H9 (cell line): ENCODE data around the gene DHODH. TPM values are rescaled to one million over a fixed set of nuclear protein-coding genes. Genes with fewer than 3 reads are reported as not detected.

Experiments
- DNase-seq: peaks from one replicate; pipeline ENCODE4 v3.0.0-alpha.2; 2017
- H2AFZ ChIP-seq: one replicate; pipeline ENCODE4 v1.6.1; 2013; ENCODE audit warnings: mild to moderate bottlenecking, low read length, control low read depth, moderate library complexity
- H2AK5ac ChIP-seq: 2 replicates; pipeline ENCODE4 v1.6.1; 2013; ENCODE audit warnings: low read length, control low read depth, mixed read lengths; ENCODE audit not compliant: insufficient read length
- H2BK120ac ChIP-seq: one replicate; pipeline ENCODE4 v1.6.1; 2013; ENCODE audit warnings: low read depth, mild to moderate bottlenecking, low read length, control low read depth, inconsistent platforms; ENCODE audit not compliant: poor library complexity, severe bottlenecking
- H2BK12ac ChIP-seq: 2 replicates; pipeline ENCODE4 v1.6.1; 2013; ENCODE audit warnings: low read length, control low read depth, mixed read lengths, low read depth; ENCODE audit not compliant: insufficient read length
- H2BK15ac ChIP-seq: 2 replicates; pipeline ENCODE4 v1.6.1; 2013; ENCODE audit warnings: low read depth, low read length, control low read depth
- H2BK20ac ChIP-seq: one replicate; pipeline ENCODE4 v1.6.1; 2013; ENCODE audit warnings: low read depth, mild to moderate bottlenecking, low read length, control low read depth, inconsistent platforms; ENCODE audit not compliant: poor library complexity, severe bottlenecking
- H2BK5ac ChIP-seq: 2 replicates; pipeline ENCODE4 v1.6.1; 2013; ENCODE audit warnings: low read length, control low read depth, mixed read lengths; ENCODE audit not compliant: insufficient read length
- H3K14ac ChIP-seq: 2 replicates; pipeline ENCODE4 v1.6.1; 2013; ENCODE audit warnings: low read length, control low read depth; ENCODE audit not compliant: insufficient read depth
- H3K18ac ChIP-seq: 2 replicates; pipeline ENCODE4 v1.6.1; 2013; ENCODE audit warnings: low read depth, mild to moderate bottlenecking, mixed read lengths, low read length, control low read depth; ENCODE audit not compliant: insufficient read length
- H3K23ac ChIP-seq: 2 replicates; pipeline ENCODE4 v1.6.1; 2013; ENCODE audit warnings: low read length, control low read depth, mixed read lengths, low read depth; ENCODE audit not compliant: insufficient read length
- H3K23me2 ChIP-seq: 2 replicates; pipeline ENCODE4 v1.6.1; 2013; ENCODE audit warnings: low read depth, mild to moderate bottlenecking, mixed read lengths, low read length, control low read depth; ENCODE audit not compliant: insufficient read length, poor library complexity, severe bottlenecking
- H3K27ac ChIP-seq: 2 replicates; pipeline ENCODE4 v1.5.1; 2013; ENCODE audit warnings: low read length, control low read depth, mixed read lengths, low read depth; ENCODE audit not compliant: insufficient read length
- H3K27me3 ChIP-seq: 2 replicates; pipeline ENCODE4 v1.6.1; 2013; ENCODE audit warnings: low read length, control low read depth, inconsistent platforms; ENCODE audit not compliant: insufficient read depth
- H3K4ac ChIP-seq: 2 replicates; pipeline ENCODE4 v1.6.1; 2013; ENCODE audit warnings: low read depth, mild to moderate bottlenecking, control low read depth, inconsistent platforms, low read length, moderate library complexity
- H3K4me1 ChIP-seq: 2 replicates; pipeline ENCODE4 v1.6.1; 2013; ENCODE audit warnings: low read length, control low read depth, inconsistent platforms; ENCODE audit not compliant: insufficient read depth
- H3K4me2 ChIP-seq: 2 replicates; pipeline ENCODE4 v1.6.1; 2013; ENCODE audit warnings: low read length, control low read depth, mixed read lengths; ENCODE audit not compliant: insufficient read length, insufficient read depth
- H3K56ac ChIP-seq: 2 replicates; pipeline ENCODE4 v1.6.1; 2013; ENCODE audit warnings: low read depth, mild to moderate bottlenecking, mixed read lengths, low read length, control low read depth; ENCODE audit not compliant: insufficient read length
- H3K79me1 ChIP-seq: 2 replicates; pipeline ENCODE4 v1.6.1; 2013; ENCODE audit warnings: low read depth, mild to moderate bottlenecking, moderate library complexity, low read length, control low read depth, inconsistent platforms; ENCODE audit not compliant: insufficient read depth, poor library complexity, severe bottlenecking
- H3K79me2 ChIP-seq: 2 replicates; pipeline ENCODE4 v1.6.1; 2013; ENCODE audit warnings: low read length, control low read depth, inconsistent platforms; ENCODE audit not compliant: insufficient read depth
- H3K9ac ChIP-seq: 2 replicates; pipeline ENCODE4 v1.6.1; 2013; ENCODE audit warnings: low read length, control low read depth, mixed read lengths; ENCODE audit not compliant: insufficient read length; ENCODE audit errors: extremely low read depth
- H3K9me3 ChIP-seq: one replicate; pipeline ENCODE4 v1.6.1; 2013; ENCODE audit warnings: low read depth, low read length, inconsistent platforms; ENCODE audit not compliant: control insufficient read depth
- H3T11ph ChIP-seq: one replicate; pipeline ENCODE4 v1.6.1; 2013; ENCODE audit warnings: mild to moderate bottlenecking, low read length, control low read depth, inconsistent platforms
- H4K20me1 ChIP-seq: one replicate; pipeline ENCODE4 v1.6.1; 2013; ENCODE audit not compliant: control insufficient read depth, insufficient read length, insufficient read depth
- H4K5ac ChIP-seq: 2 replicates; pipeline ENCODE4 v1.6.1; 2013; ENCODE audit warnings: low read depth, mild to moderate bottlenecking, mixed read lengths, low read length, control low read depth; ENCODE audit not compliant: insufficient read length
- H4K8ac ChIP-seq: replicated peaks from 2 replicates; pipeline ENCODE4 v1.6.1; 2013; ENCODE audit warnings: low read length, control low read depth, mixed read lengths, low read depth; ENCODE audit not compliant: insufficient read length
- H4K91ac ChIP-seq: 2 replicates; pipeline ENCODE4 v1.6.1; 2013; ENCODE audit warnings: low read depth, mild to moderate bottlenecking, moderate library complexity, mixed read lengths, low read length, control low read depth; ENCODE audit not compliant: insufficient read length
- H3K27ac Mint-ChIP-seq, 3 experiments: 2 replicates in 2 of 3; 3 replicates in 1 of 3; pipeline ENCODE4 v1.8.0; 2020 to 2021; ENCODE audit warnings: mixed read lengths in 3 of 3, mild to moderate bottlenecking in 1 of 3, moderate library complexity in 1 of 3
- H3K27me3 Mint-ChIP-seq: 2 replicates; pipeline ENCODE4 v1.8.0; 2021; ENCODE audit warnings: low read depth, mild to moderate bottlenecking, moderate library complexity, mixed read lengths
- H3K36me3 Mint-ChIP-seq, 3 experiments: 2 replicates in 2 of 3; 3 replicates in 1 of 3; pipeline ENCODE4 v1.8.0; 2020 to 2021; ENCODE audit warnings: low read depth in 3 of 3, mixed read lengths in 3 of 3; ENCODE audit not compliant: insufficient read depth in 1 of 3
- H3K4me1 Mint-ChIP-seq, 2 experiments: 2 replicates each; pipeline ENCODE4 v1.8.0; 2020; ENCODE audit warnings: mixed read lengths in 2 of 2
- H3K4me3 Mint-ChIP-seq, 2 experiments: 2 replicates in 1 of 2; 3 replicates in 1 of 2; pipeline ENCODE4 v1.8.0; 2020 to 2021; ENCODE audit warnings: mild to moderate bottlenecking in 2 of 2, mixed read lengths in 2 of 2, moderate library complexity in 1 of 2
- H3K9me3 Mint-ChIP-seq, 2 experiments: 2 replicates in 1 of 2; 3 replicates in 1 of 2; pipeline ENCODE4 v1.8.0; 2020; ENCODE audit warnings: mild to moderate bottlenecking in 2 of 2, mixed read lengths in 2 of 2, moderate library complexity in 1 of 2
- CTCF ChIP-seq: fragments of 200-600 bp; sonication (generic); conservative IDR thresholded peaks from 3 replicates; pipeline ENCODE4 v1.8.0; 2021; ENCODE audit warnings: antibody characterized with exemption, mild to moderate bottlenecking
- WGBS: extraction: QIAGEN DNeasy Blood & Tissue Kit; methylation state at CpG from one replicate; pipeline ENCODE4 v1.1.7; 2013; ENCODE audit warnings: missing lambda C conversion rate, low lambda C conversion rate, mixed read lengths; ENCODE audit not compliant: insufficient read length; ENCODE audit errors: extremely low coverage; 5-methylcytosine and 5-hydroxymethylcytosine counted together
- total RNA-seq: library from RNA; stranded (reverse); gene quantifications from 2 replicates; pipeline ENCODE4 v1.2.1, GENCODE V29; 2021

The DHODH gene
- total RNA-seq, 1 experiment from 2014 or later = 16.4 TPM

DNA sequence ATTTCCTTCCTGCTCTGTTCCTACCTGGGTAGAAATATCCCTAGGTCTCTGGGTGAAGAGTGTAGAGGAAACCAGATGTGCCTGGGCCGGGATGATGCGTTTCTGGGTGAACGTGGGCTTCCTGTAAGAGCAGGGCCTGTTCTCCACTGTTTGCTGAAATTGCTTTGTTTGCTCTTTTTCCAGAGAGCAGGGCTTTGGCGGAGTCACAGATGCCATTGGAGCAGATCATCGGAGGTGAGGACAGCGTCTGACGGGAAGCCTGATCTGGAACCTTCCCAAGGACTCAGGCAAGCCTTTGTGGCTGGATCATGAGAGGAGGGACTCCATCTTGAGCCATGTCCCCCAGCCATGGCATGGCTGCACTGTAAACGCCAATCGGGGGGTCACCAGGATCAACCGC lies 15.4 kb downstream of the DHODH start:
- Mint-ChIP-seq H3K4me1 (no peaks in the 10 kb centered on the region), H3K27ac (peak overlapping the region in 1 of 3 experiments; percentile 73; a peak in 2 of 7 replicates), H3K9me3 (no peaks in the 10 kb centered on the region), H3K27me3 (no peaks in the 10 kb centered on the region), H3K36me3 (peaks cover 13 to 41% (median 33%) of the 10 kb centered on the region in 3 experiments; a peak in 6 of 7 replicates), H3K4me3 (no peak overlapping the region)
- no peak for DNase-seq
- H3K56ac ChIP-seq = no peak overlapping the region
- no peak overlapping the region for H3K14ac ChIP-seq
- no peak overlapping the region for H3K4me2 ChIP-seq
- no peak overlapping the region for H3T11ph ChIP-seq
- H3K9me3 ChIP-seq = no peaks in the 10 kb centered on the region
- H2BK5ac ChIP-seq = no peak overlapping the region
- no peak for TF ChIP-seq CTCF
- H3K79me1 ChIP-seq = no peaks in the 10 kb centered on the region
- no peaks in the 10 kb centered on the region for H3K79me2 ChIP-seq
- no peak overlapping the region for H2BK15ac ChIP-seq
- H3K4ac ChIP-seq = no peak overlapping the region
- no peak overlapping the region for H2BK20ac ChIP-seq
- no peak overlapping the region for H2BK120ac ChIP-seq
- no peak overlapping the region for H3K9ac ChIP-seq
- no peak overlapping the region for H4K5ac ChIP-seq
- H3K18ac ChIP-seq = no peak overlapping the region
- H3K23me2 ChIP-seq = no peaks in the 10 kb centered on the region
- no peak overlapping the region for H2BK12ac ChIP-seq
- H3K23ac ChIP-seq = no peak overlapping the region
- no peaks in the 10 kb centered on the region for H4K20me1 ChIP-seq
- H3K27ac ChIP-seq = no peak overlapping the region
- no peak overlapping the region for H2AFZ ChIP-seq
- H3K27me3 ChIP-seq = no peaks in the 10 kb centered on the region
- no peak overlapping the region for H2AK5ac ChIP-seq
- H4K8ac ChIP-seq = no peak overlapping the region
- no peaks in the 10 kb centered on the region for H3K4me1 ChIP-seq
- no peak overlapping the region for H4K91ac ChIP-seq
- WGBS = no CpG with 5 or more reads among the region's 10 CpGs
